Activated naive CD4-positive, alpha-beta T cell treated with Interleukin-2 at 50 U/mL for 16 hours (primary cell): ENCODE results near the gene TCTN3.
"Not testable (repeated sequence)": the region's sequence is repeated elsewhere in the genome, so short reads cannot be mapped to it uniquely, and the experiment has no call there.

Source experiments
- DNase-seq: peaks from one replicate; pipeline ENCODE4 v3.0.0-alpha.2; 2020

Gene TCTN3

GRCh38 chr10:95683966-95684365, 9.8 kb downstream of the TCTN3 start:
- DNase-seq: no peak

- no peak for DNase-seq
Measured at GRCh38 chr10:95675403-95676116, 18.2 kb downstream of the TCTN3 start.

GRCh38 chr10:95674643-95675042, 19.1 kb downstream of the TCTN3 start:
- DNase-seq: no peak

GRCh38 chr10:95672641-95673040, 21.1 kb downstream of the TCTN3 start:
- not testable (repeated sequence) for DNase-seq

GRCh38 chr10:95664543-95664942, 29.2 kb downstream of the TCTN3 start:
- DNase-seq: no peak

- DNase-seq: no peak
Measured at GRCh38 chr10:95663496-95663895, 30.2 kb downstream of the TCTN3 start.

- no peak for DNase-seq
Measured at GRCh38 chr10:95661818-95662217, 31.9 kb downstream of the TCTN3 start.

- no peak for DNase-seq
Measured at GRCh38 chr10:95660283-95660682, 33.4 kb downstream of the TCTN3 start.

- no peak for DNase-seq
Measured at GRCh38 chr10:95657250-95657649, 36.5 kb downstream of the TCTN3 start.

GRCh38 chr10:95656291-95657164, 37.2 kb downstream of the TCTN3 start, which contains the start of gene ALDH18A1:
TSS of gene ALDH18A1 (minus strand) at chr10:95656711. CDS start at chr10:95653377, 3,334 bp downstream.
- DNase-seq: peak; percentile 91

GRCh38 chr10:95655571-95656290, 38.0 kb downstream of the TCTN3 start:
- peak; percentile 21 for DNase-seq

- DNase-seq: no peak
Measured at GRCh38 chr10:95653895-95654294, 39.8 kb downstream of the TCTN3 start.

- DNase-seq: no peak
Measured at GRCh38 chr10:95651346-95652060, 42.2 kb downstream of the TCTN3 start.

GRCh38 chr10:95650232-95650631, 43.5 kb downstream of the TCTN3 start:
- DNase-seq: no peak

- no peak for DNase-seq
Measured at GRCh38 chr10:95648138-95648537, 45.6 kb downstream of the TCTN3 start.

- no peak for DNase-seq
Measured at GRCh38 chr10:95646160-95646559, 47.6 kb downstream of the TCTN3 start.

GRCh38 chr10:95644901-95645300, 48.8 kb downstream of the TCTN3 start:
- no peak for DNase-seq

GRCh38 chr10:95640891-95641315, 52.8 kb downstream of the TCTN3 start:
- DNase-seq: no peak

- no peak for DNase-seq
Measured at GRCh38 chr10:95637911-95638310, 55.8 kb downstream of the TCTN3 start.

GRCh38 chr10:95637140-95637539, 56.6 kb downstream of the TCTN3 start:
- no peak for DNase-seq

GRCh38 chr10:95635319-95635733, 58.4 kb downstream of the TCTN3 start:
- no peak for DNase-seq

- no peak for DNase-seq
Measured at GRCh38 chr10:95628786-95629185, 64.9 kb downstream of the TCTN3 start.

- no peak for DNase-seq
Measured at GRCh38 chr10:95626500-95626899, 67.2 kb downstream of the TCTN3 start.
